GM21367 (cell line): ENCODE results near the gene ICOSLG.
"Not testable (repeated sequence)": the region's sequence is repeated elsewhere in the genome, so short reads cannot be mapped to it uniquely, and the experiment has no call there.

Experiments
- ATAC-seq: cut with Tn5 transposase; IDR thresholded peaks from one replicate; pipeline ENCODE4 v1.9.1; 2021; ENCODE audit not compliant: unreplicated experiment

Gene ICOSLG, protein sequence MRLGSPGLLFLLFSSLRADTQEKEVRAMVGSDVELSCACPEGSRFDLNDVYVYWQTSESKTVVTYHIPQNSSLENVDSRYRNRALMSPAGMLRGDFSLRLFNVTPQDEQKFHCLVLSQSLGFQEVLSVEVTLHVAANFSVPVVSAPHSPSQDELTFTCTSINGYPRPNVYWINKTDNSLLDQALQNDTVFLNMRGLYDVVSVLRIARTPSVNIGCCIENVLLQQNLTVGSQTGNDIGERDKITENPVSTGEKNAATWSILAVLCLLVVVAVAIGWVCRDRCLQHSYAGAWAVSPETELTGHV

DNA sequence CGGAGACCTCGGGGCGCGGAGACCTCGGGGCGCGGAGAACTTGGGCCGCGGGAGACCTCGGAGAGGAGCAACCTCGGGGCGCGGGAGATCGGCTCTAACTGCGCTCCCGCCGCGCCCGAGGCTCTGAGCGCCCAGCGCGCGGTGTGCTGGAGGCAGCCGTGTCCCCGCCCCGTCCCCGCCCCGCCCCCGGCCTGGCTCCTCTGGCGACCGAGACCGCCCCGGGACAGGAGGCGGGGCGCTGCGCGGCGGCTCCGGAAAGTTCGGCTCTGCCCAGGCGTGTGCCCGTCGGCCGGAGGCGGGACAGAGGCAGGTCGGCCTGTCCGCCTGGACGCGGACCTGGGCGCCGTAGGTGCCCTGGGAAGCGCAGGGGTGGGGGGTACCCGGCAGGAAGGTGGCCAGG, at the start of gene ICOSLG:
Gene ICOSLG, minus strand, starts transcription at position 102 of the 400 bp plus-strand sequence. CDS start 126 bp downstream, outside the sequence.
- ATAC-seq, result not testable (repeated sequence)

DNA sequence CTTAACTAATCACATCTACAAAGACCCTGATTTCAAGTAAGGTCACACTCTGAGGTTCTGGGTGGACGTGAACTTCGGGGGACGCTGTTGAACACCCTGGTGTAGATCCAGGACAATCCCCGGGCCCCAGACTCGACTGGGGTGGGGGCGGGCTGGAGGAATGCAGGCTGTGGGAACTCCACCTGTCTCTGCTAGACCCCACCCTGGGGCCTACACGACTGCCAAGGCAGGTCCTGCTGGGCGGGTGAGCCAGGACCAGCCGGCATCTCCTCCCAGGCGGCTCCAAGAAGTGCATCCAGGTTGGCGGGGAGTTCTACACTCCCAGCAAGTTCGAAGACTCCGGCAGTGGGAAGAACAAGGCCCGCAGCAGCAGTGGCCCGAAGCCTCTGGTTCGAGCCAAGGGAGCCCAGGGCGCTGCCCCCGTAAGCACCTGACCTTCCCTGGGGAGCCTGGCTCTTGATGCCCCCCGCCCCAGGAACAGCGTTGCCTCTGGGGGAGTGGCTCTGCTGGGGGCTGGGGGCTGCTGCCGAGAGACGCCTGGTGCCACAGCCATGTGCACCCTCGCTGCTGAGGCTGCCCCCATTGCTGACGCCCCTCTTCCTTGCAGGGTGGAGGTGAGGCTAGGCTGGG, 48.8 kb upstream of the ICOSLG start:
- no peak for ATAC-seq

DNA sequence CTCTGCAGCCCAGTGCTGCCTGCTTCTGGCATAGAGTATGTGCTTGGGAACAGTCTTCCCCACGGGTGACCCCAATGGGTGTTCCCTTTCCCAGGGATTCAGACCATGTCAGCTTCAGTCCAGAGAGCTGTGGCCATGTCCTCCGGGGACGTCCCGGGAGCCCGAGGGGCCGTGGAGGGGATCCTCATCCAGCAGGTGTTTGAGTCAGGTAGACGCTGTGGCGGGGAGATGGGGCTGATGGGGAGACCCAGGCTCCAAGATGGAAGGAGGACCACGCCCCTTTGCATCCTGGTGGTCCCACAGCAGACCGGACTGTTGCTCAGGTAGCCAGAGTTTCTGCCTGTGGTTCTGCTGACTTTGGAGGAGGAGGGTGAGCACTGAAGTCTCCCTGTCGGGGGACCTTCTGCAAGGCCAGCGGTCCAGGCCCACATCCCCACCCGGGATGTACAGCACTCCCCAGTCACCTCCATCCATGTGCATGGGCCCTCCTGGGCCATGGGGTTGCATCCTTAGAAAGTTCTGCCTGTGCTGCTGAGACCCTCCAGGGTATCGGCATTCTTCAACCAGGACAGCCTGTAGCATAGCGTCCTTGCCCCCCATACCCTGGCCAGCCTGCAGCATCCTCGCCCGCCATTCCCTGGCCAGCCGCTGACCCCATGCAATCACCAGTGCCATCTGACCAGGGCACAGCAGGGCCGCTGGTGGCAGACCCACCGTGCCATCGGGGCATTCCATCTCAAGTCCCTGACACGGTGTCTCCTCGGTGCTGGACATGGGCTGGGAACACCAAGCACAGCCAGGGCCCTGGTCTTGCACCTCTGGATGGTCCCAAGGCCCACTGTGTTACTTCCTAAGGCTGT, 47.7 kb upstream of the ICOSLG start:
- ATAC-seq, result no peak

DNA sequence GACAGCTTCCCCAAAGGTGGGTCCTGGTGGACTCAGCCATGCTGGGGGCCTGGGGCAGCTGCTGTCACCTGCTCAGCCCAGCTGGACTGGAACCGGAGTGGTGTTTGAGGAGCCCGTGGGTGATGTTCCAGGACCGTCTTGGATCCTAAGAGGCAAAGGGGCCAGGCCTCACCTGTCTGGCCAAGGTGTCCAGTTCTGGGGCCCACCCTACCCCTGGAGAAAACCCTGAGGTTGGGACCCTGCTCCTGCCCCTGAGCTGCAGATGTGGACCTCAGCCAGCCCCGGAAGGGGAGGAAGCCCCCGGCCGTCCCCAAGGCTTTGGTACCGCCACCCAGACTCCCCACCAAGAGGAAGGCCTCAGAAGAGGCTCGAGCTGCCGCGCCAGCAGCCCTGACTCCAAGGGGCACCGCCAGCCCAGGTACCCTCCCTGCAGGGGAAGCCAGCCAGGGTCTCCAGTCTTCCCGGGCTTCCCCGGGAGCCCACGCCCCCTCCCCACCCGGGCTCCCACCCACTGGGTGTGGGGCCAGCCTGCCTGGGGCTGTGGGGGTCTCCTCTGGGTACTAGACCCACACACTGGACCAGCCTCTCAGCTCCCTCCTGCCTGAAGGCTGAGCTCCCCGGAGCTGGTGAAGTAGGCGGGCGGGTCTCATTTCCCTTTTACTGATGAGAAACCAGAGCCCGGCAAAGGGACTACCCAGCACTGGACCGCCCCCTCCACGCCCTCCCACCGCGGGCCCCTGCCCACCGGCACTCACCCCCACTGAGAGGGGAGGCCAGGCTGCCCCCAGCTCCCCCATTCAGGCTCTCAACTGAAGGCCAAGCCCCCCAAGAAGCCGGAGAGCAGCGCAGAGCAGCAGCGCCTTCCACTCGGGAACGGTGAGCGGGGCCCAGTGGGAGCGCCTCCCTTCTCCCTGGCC, 46.2 kb upstream of the ICOSLG start:
- ATAC-seq, result no peak

DNA sequence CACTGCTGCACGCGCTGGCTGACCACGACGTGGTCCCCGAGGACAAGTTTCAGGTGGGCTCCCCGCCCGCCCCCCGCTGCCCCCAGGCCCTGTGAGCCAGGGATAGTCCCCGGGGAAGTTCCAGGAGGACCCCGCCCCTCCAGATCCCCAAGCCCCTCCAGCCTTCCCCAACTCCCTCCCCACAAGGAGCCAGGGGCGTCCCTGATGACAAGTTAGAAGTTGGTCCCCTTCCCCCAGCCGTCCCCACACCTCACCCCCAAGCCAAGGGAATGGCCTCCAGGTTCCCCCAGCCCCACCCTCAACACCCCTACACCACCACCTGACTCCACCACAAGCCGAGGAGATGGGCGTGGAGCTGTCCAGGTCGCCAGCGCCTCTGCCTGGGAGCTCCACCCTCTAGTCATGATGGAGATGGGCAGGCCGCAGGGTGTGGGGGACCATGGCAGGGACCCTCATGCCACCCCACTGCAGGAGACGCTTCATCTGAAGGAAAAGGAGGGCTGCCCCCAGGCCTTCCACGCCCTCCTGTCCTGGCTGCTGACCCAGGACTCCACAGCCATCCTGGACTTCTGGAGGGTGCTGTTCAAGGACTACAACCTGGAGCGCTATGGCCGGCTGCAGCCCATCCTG, 45.5 kb upstream of the ICOSLG start:
- ATAC-seq, result no peak

DNA sequence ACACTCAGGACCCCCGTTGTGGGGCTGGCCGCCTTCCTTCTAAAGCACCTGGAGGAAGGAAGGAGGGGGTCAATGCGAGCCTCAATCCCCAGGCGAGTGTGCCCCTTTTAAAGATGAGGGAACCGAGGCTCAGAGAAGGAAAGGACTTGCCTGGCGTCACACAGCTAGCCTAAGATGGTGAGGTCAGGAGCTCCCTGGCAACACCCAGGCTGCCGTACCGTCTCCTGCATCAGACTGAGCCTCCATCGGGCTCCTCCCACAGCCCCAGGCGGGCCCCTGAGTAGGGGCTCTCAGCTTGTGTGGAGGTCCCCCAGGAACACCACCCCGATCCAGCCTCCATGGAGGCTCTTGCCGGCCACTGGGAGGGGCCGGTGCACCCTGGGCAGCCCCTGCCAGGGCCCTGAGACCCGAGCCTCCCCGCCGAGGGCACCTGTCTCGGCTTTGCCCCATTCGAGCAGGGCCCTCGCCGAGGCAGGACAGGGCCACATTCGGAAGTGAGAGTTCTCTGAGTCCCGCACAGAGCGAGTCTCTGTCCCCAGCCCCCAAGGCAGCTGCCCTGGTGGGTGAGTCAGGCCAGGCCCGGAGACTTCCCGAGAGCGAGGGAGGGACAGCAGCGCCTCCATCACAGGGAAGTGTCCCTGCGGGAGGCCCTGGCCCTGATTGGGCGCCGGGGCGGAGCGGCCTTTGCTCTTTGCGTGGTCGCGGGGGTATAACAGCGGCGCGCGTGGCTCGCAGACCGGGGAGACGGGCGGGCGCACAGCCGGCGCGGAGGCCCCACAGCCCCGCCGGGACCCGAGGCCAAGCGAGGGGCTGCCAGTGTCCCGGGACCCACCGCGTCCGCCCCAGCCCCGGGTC, 44.6 kb upstream of the ICOSLG start, which contains the start of gene AIRE:
Gene AIRE, plus strand, starts transcription at position 739 of the 855 bp plus-strand sequence. CDS start 131 bp downstream, outside the sequence.
- no peak for ATAC-seq

DNA sequence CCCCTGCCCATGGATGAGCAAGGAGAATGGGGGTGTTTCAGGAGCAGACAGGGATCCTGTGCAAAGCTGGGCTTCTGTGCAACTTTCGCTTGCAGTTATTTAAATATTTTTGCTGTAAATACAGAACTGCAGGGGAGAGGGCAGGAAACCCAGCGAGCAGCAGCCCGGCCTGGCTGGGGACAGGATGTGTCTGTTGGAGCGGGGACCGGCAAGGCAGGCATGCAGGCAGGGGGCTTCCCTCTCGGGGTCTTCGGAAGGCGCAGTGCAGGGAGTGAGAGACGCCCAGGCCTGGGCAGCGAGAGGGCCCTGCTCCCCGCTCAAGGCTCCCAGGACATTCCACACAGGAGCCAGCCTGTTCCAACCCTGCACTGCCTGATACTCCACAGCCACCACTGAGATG, 43.2 kb upstream of the ICOSLG start:
- no peak for ATAC-seq

DNA sequence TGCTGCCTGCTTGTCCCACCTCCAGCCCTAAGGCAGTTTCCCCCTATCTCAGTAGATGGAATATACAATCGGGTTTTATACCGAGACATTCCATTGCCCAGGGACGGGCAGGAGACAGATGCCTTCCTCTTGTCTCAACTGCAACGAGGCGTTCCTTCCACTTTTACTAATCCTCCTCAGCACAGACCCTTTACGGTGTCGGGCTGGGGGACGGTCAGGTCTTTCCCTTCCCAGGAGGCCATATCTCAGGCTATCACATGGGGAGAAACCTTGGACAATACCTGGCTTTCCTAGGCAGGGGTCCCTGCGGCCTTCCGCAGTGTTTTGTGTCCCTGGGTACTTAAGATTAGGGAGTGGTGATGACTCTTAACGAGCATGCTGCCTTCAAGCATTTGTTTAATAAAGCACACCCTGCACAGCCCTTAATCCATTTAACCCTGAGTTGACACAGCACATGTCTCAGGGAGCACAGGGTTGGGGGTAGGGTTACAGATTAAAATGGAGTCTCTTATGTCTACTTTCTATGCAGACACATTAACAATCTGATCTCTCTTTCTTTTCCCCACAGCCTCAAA, 42.6 kb upstream of the ICOSLG start:
- ATAC-seq, result not testable (repeated sequence)

DNA sequence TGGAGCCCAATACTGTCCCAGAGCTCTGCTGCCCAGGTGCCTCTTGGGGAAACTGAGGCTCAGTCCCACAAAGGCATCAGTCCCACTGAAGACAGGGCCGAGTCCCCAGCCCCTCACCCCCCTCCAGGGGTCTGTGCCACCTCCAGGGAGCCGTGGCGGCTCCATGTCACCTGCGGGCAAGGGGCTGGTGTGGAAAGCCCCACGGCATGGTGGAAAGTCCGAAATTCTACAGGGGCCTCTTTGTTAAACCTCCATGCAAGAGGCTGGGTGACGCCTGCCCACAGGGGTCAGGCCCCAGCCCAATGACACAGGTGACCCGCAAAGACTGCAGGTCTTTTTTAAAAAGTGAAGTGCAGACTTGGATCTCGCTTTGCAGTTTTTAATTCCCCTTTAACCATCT, 41.6 kb upstream of the ICOSLG start:
- ATAC-seq, result no peak

DNA sequence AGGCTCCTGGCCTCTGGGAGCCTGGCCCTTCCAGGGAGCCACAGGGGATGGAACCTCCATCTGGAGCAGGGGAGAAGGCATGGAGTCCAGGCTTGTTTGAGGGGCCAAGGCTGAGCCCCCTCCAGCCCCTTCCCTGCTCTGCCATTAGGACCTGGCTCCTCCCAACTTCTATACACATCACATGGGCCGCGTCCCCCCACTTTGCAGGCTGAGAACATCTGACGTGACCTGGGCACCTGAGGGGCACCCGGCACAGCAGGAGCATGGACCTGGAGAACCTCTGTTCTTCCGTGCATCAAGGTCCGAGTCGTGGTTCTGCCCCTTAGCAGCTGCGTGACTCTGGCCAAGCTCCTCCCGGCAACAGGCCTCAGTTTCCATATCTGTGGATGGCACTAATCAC, 41.1 kb upstream of the ICOSLG start:
- no peak for ATAC-seq

DNA sequence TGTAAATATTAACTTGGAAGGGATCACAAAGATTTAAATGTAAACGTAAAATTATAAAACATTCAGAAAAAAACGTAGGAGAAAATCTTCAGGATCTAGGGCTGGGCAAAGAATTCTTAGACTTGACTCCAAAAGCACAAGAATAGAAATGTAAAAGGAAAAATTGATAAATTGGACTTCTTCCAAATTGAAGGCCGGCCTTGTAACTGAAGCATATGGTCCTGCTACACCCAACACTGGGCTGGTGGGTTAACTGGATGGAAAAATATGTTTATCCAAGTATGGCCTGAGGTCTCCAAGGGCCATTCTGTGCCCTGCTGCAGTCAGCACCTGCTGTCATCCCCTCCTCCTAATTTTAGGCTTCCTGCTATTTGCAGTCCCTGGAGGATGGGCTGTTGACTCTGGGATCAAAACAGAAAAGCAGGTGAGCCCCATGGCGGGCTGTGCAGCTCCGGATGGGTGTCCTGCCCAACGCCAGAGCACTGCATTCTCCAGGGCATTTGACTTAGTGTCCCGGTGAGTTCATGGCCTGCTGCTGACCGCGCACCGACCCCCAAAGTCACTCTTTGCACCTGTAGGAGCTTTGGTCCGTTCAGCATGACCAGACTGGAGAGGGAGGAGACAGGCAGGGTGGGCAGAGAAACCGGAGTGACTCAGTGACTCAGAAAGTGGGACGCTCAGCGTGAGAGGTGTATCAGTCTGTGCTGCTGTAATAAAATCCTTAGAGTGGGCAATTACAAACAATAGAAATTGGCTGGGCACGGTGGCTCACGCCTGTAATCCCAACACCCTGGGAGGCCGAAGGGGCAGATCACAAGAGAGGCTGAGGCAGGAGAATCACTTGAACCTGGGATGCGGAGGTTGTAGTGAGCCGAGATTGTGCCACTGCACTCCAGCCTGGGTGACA, 38.9 kb upstream of the ICOSLG start:
- no peak for ATAC-seq

DNA sequence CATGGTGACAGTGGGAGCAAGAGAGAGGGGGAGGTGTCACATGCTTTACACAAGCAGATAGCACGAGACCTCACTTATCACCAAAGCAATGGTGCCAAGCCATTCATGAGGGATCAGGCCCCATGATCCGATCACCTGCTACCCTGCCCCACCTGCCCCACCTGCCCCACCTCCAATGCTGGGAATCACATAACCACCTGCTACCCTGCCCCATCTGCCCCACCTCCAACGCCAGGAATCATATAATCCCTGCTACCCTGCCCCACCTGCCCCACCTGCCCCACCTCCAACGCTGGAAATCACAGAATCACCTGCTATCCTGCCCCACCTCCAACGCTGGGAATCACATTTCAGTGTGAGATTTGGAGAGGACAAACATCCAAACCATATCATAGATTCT, 34.3 kb upstream of the ICOSLG start:
- ATAC-seq, result no peak

DNA sequence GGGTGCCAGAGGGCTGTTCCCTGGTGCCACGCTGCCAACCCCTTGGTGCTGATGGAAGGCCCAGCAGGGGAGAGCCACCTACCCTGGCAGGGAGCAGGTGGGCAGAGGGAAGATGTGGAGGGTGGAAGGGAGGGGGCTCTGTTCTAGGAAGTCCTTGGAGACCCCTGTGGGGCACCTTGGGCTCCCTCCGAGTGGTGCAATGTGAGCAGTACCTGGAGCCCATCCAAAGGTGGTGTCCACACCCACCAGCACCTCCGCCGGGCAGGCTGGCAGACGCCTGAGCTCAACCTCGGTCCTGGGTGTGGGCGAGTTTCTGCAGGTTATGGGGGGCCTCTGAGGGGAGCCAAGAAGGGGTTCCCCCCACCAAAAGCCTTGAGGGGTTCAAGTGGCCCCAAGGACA, 32.3 kb upstream of the ICOSLG start:
- no peak for ATAC-seq

DNA sequence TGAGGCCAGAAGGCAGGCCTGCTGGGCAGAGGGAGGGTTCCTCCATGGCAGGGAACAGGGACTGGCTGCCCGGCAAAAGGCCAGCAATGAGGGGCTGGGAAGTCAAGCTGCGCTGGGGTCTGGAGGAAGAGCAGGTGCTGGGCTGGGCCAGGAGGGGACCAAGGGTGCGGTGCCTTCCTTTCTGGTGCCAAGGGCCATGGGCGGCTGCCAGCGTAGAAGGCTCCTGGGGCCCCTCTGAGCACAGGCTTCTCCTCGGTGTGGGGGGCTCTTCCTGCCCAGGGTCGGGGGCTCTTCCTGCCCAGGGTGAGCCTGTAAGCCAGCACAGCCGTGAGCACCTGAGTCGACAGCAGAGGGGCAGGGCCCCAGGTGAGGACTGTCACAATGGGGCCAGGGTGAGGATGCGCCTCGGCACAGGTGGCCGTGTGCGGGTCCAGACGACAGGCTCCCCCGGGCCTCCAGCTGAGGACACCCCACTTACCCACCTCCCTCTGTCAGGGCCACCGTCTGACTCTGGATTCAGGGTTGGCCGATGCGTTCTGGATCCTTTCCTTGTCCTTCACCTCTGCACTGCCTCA, 31.6 kb upstream of the ICOSLG start:
- no peak for ATAC-seq

DNA sequence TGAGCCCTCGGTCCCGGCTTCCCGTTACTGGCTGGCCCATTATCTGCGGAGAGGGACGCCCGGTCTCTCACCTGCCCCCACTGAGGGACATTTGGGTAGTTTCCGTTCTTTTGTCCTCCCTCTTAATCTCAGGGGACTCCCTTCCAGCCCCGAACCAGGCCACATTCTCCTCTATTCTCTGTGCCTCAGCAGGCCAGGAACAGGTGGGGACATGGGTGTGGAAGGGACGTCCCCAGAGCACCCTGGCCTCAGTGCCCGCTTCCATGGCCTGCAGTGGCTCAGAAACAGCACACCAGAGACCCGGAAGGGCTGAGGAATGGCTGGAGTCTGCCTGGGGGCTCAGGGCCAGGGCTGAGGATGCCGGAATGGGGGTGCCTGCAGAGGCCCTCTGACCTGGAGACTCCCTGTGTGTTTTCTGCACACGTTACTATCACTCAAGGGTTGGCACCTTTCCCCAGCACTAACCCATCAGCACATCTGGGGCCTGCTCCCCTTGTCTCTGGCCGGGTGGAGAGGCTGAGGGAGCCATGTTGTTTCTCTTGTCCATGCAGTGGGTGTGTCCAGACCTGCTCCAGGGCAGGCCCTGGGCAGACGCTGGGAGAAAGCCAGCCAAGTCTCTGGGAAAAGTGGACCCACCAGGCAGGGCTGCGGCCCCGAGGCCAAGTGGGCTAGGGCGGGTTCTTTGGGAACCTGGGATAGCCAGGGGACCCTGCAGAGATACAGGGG, 31.0 kb upstream of the ICOSLG start:
- ATAC-seq, result no peak

DNA sequence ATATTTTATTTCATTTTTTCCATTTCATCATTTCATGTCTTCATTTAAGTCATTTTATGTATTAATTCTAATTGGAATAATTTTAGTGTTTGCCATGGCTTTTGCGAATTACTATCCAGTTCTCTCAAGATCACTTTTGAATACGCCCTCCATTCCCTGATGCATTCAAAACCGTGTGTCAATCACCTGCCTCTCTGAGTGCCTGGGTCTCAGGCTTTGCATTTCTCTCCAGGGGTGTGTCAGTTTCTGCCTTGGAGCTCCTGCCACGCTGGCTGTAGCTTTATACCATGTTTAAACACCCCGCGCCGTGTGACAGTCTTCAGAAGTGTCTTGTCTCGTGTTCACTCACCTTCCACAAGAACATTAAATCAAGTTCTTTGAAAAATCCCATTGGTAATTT, 28.3 kb upstream of the ICOSLG start:
- ATAC-seq, result no peak

DNA sequence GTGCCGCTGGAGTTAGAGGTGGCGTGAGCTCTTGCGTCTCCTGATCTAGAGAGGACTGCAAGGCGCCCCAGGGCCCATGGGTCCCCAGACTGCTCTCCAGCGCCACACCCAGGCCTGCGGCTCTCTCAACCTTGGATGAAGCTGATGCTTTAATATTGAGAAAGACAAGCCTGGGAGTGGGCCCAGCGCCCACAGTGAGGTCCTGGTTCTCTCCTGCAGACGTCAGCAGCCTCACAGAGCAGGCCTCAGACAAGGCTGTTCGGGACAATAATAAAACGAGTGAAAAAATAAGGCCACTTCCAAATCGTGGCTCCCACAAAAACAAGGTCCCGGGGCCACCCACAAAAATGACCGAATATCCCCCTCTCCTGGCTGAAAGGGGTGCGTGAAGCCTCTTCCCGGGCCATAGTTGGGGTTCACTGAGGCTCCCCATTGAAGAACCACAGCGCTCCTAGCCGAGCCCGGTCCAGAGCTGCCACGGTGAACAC, 27.0 kb upstream of the ICOSLG start:
- ATAC-seq, result no peak
